Measurements from ENCODE around the gene NYAP2.

Gene NYAP2

GRCh38 chr2:225488743-225489142 lies 89.2 kb downstream of the NYAP2 start:
- no peak for DNase-seq

GRCh38 chr2:225493420-225494099 lies 94.0 kb downstream of the NYAP2 start:
- DNase-seq: no peak

- DNase-seq: no peak
Measured at GRCh38 chr2:225494100-225494459, 94.6 kb downstream of the NYAP2 start.

- DNase-seq: no peak
Measured at GRCh38 chr2:225495706-225496105, 96.2 kb downstream of the NYAP2 start.

- no peak for DNase-seq
Measured at GRCh38 chr2:225496568-225496967, 97.1 kb downstream of the NYAP2 start.

- no peak for DNase-seq
Measured at GRCh38 chr2:225497166-225497565, 97.7 kb downstream of the NYAP2 start.

GRCh38 chr2:225501022-225501421 lies 101.5 kb downstream of the NYAP2 start:
- DNase-seq: no peak

- DNase-seq: no peak
Measured at GRCh38 chr2:225502971-225503370, 103.5 kb downstream of the NYAP2 start.

- no peak for DNase-seq
Measured at GRCh38 chr2:225510796-225511195, 111.3 kb downstream of the NYAP2 start.

GRCh38 chr2:225512469-225512868 lies 113.0 kb downstream of the NYAP2 start:
- DNase-seq: no peak

- DNase-seq: no peak
Measured at GRCh38 chr2:225512876-225513540, 113.5 kb downstream of the NYAP2 start.

GRCh38 chr2:225515033-225515432 lies 115.5 kb downstream of the NYAP2 start:
- DNase-seq: no peak

- DNase-seq: no peak
Measured at GRCh38 chr2:225526760-225527390, 127.4 kb downstream of the NYAP2 start.

- no peak for DNase-seq
Measured at GRCh38 chr2:225531559-225531958, 132.0 kb downstream of the NYAP2 start.

- no peak for DNase-seq
Measured at GRCh38 chr2:225532096-225532495, 132.6 kb downstream of the NYAP2 start.

GRCh38 chr2:225534037-225534436 lies 134.5 kb downstream of the NYAP2 start:
- no peak for DNase-seq

- no peak for DNase-seq
Measured at GRCh38 chr2:225534697-225535096, 135.2 kb downstream of the NYAP2 start.

- no peak for DNase-seq
Measured at GRCh38 chr2:225536036-225536435, 136.5 kb downstream of the NYAP2 start.

- DNase-seq: no peak
Measured at GRCh38 chr2:225543626-225544025, 144.1 kb downstream of the NYAP2 start.

- no peak for DNase-seq
Measured at GRCh38 chr2:225556461-225556860, 157.0 kb downstream of the NYAP2 start.

GRCh38 chr2:225558399-225559071 lies 159.0 kb downstream of the NYAP2 start:
- DNase-seq: no peak

- no peak for DNase-seq
Measured at GRCh38 chr2:225559072-225559415, 159.5 kb downstream of the NYAP2 start.

GRCh38 chr2:225566798-225567197 lies 167.3 kb downstream of the NYAP2 start:
- DNase-seq: no peak

- DNase-seq: no peak
Measured at GRCh38 chr2:225569995-225570394, 170.5 kb downstream of the NYAP2 start.
